T-helper 2 cell (primary cell): ENCODE measurements around the gene AP1S1.

ENCODE experiments used
- DNase-seq, 5 experiments: peaks; one replicate each; pipeline versions ENCODE4 v3.0.0 to v3.0.0-alpha.2; 2012 to 2022

AP1S1 gene

DNA sequence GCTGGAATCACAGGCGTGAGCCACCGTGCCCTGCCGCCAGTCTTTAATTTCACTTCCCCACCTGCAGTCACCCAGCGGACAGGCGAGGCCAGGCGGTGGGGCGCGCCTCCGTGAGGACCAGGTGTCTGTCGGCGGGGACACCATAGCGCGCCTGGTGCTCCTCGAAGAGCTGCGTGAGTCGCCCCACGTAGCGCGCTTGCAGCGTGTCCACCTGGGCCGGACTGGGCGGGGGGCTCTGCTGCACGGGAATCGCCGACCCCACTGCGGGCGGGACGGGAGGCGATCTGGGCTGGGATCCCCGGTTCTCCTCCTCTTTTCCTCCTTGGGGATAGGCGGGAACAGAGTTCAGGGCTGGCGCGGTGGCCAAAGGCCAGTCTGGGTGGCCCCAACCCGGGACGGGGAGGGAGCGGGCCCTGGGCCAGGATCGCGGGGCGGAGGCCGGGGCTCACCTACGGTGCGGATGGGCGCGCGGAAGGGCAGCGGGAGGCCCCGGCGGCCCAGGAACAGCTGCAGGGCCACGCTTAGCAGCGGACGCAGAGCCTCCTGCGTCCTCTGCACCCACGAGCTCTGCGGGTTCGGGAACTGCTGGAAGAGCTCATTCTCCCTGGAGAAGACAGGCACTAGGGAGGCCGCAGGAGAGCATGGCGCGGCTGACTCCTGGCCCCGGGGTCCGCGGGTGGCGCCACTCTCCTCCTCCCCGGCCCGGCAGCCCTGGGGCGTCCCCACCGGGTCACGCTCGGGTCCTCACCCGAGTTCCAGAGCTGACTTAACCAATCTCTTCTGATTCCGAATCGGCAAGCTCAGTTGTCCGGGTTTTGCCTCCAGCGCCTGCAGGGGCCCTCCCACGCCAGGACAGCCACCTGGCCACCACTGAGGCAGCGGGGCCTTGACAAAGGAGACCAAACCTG, 47.7 kb downstream of the AP1S1 start:
- no peak for DNase-seq

- no peak for DNase-seq
Measured at GRCh38 chr7:101202603-101202918, 48.3 kb downstream of the AP1S1 start.

- DNase-seq: peak in 2 of 5 experiments; percentile 13 to 27
Measured at GRCh38 chr7:101203740-101204738, 49.8 kb downstream of the AP1S1 start.

GRCh38 chr7:101205901-101206664, 51.8 kb downstream of the AP1S1 start:
- no peak for DNase-seq

GRCh38 chr7:101206665-101207042, 52.4 kb downstream of the AP1S1 start:
- DNase-seq: no peak

DNA sequence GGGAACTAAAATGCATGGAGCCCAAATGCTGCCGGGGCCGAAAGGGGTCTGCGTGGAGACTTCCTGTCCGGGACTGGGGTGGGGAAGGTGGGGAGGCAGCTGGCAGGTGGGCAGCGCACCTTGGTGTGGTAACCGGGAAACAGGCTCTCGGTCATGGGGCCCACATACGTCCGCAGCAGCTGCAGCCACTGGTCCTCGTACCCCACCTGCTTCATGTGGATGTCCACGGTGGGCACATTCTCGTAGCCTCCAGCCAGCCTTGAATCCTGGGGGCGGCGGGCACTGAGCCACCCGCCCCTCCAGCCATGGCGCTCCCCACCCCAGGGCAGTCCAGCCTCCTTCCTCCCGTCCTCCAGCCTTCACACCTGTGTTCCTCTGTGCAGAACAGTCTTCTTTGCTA, 53.2 kb downstream of the AP1S1 start:
- DNase-seq: no peak

GRCh38 chr7:101208794-101209193, 54.5 kb downstream of the AP1S1 start:
- no peak for DNase-seq

GRCh38 chr7:101210143-101210542, 55.9 kb downstream of the AP1S1 start:
- no peak for DNase-seq
